GM23248 (cell line): ENCODE results near the gene C1QTNF9. TPM values are rescaled to one million over a fixed set of nuclear protein-coding genes. Genes with fewer than 3 reads are reported as not detected.
"Not testable (repeated sequence)": the region's sequence is repeated elsewhere in the genome, so short reads cannot be mapped to it uniquely, and the experiment has no call there.

Experiments used
- DNase-seq: peaks from one replicate; pipeline ENCODE4 v3.0.0-alpha.2; 2015
- H2AFZ ChIP-seq: fragments of 200-600 bp; sonication (generic); 2 replicates; pipeline ENCODE4 v1.6.1; 2016; ENCODE audit warnings: antibody characterized with exemption
- H3F3A ChIP-seq: fragments of 200-600 bp; sonication (generic); 2 replicates; pipeline ENCODE4 v1.6.1; 2016; ENCODE audit warnings: mild to moderate bottlenecking, antibody characterized with exemption, mixed run types; ENCODE audit not compliant: insufficient read depth
- H3K27ac ChIP-seq: fragments of 200-600 bp; sonication (generic); 2 replicates; pipeline ENCODE4 v1.5.1; 2016; ENCODE audit warnings: mild to moderate bottlenecking
- H3K27me3 ChIP-seq: fragments of 200-600 bp; sonication (generic); replicated peaks from 2 replicates; pipeline ENCODE4 v1.6.1; 2016; ENCODE audit warnings: mild to moderate bottlenecking; ENCODE audit not compliant: insufficient read depth
- H3K36me3 ChIP-seq: fragments of 200-600 bp; sonication (generic); 2 replicates; pipeline ENCODE4 v1.6.1; 2016; ENCODE audit warnings: low read depth, mild to moderate bottlenecking
- H3K4me1 ChIP-seq: fragments of 200-600 bp; sonication (generic); 2 replicates; pipeline ENCODE4 v1.6.1; 2016; ENCODE audit warnings: mild to moderate bottlenecking; ENCODE audit not compliant: insufficient read depth
- H3K4me2 ChIP-seq: fragments of 200-600 bp; sonication (generic); one replicate; pipeline ENCODE4 v1.6.1; 2016; ENCODE audit warnings: mild to moderate bottlenecking; ENCODE audit not compliant: unreplicated experiment
- H3K4me3 ChIP-seq: fragments of 200-600 bp; sonication (generic); 2 replicates; pipeline ENCODE4 v1.5.1; 2016; ENCODE audit warnings: mild to moderate bottlenecking
- H3K79me2 ChIP-seq: fragments of 200-600 bp; sonication (generic); 2 replicates; pipeline ENCODE4 v1.6.1; 2016; ENCODE audit warnings: mild to moderate bottlenecking; ENCODE audit not compliant: insufficient read depth
- H3K9ac ChIP-seq: fragments of 200-600 bp; sonication (generic); 2 replicates; pipeline ENCODE4 v1.6.1; 2016; ENCODE audit warnings: mild to moderate bottlenecking
- H3K9me2 ChIP-seq: fragments of 200-600 bp; sonication (generic); 2 replicates; pipeline ENCODE4 v1.6.1; 2016; ENCODE audit warnings: mixed run types, mild to moderate bottlenecking, moderate library complexity; ENCODE audit not compliant: insufficient read depth
- H3K9me3 ChIP-seq: fragments of 200-600 bp; sonication (generic); one replicate; pipeline ENCODE4 v1.6.1; 2017; ENCODE audit warnings: low read depth
- H4K20me1 ChIP-seq: fragments of 200-600 bp; sonication (generic); 2 replicates; pipeline ENCODE4 v1.6.0; 2016; ENCODE audit not compliant: insufficient read depth
- EZH2 ChIP-seq: fragments of 200-600 bp; sonication (generic); IDR thresholded peaks from 2 replicates; pipeline ENCODE4 v1.6.1; 2018; ENCODE audit warnings: antibody characterized with exemption, mild to moderate bottlenecking; ENCODE audit not compliant: insufficient read depth, poor library complexity, severe bottlenecking
- EZH2phosphoT487 ChIP-seq: fragments of 200-600 bp; sonication (generic); IDR thresholded peaks from 2 replicates; pipeline ENCODE4 v1.6.1; 2018; ENCODE audit warnings: antibody characterized with exemption, moderate library complexity, mild to moderate bottlenecking, low read depth; ENCODE audit not compliant: insufficient read depth
- WGBS, 2 experiments: methylation state at CpG; one replicate each; pipeline ENCODE4 v1.1.6; 2015 to 2017; ENCODE audit warnings: low lambda C conversion rate in 2 of 2, low coverage in 1 of 2; ENCODE audit errors: missing lambda C conversion rate in 2 of 2; 5-methylcytosine and 5-hydroxymethylcytosine counted together
- in situ Hi-C: fragments of 300-500 bp; cut with MboI; formaldehyde crosslinking; loops from 2 replicates; pipeline ENCODE4 v1.15.0; 2020
- polyA plus RNA-seq: library from polyadenylated mRNA; unstranded; fragments of >200 nt; fragmentation: Nextera tagmentation; extraction: Ambion mirVana; gene quantifications from 2 replicates; pipeline ENCODE4 v1.2.1, GENCODE V29; 2016
- total RNA-seq: library from RNA; depleted of rRNA; stranded (reverse); fragments of >200 nt; shearing (Covaris generic); gene quantifications from 2 replicates; pipeline ENCODE4 v1.2.3, GENCODE V29; 2014; rRNA removed

C1QTNF9 gene, protein sequence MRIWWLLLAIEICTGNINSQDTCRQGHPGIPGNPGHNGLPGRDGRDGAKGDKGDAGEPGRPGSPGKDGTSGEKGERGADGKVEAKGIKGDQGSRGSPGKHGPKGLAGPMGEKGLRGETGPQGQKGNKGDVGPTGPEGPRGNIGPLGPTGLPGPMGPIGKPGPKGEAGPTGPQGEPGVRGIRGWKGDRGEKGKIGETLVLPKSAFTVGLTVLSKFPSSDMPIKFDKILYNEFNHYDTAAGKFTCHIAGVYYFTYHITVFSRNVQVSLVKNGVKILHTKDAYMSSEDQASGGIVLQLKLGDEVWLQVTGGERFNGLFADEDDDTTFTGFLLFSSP
- total RNA-seq (not detected in 2 replicates), polyA plus RNA-seq (0.10 TPM in 2 replicates)

DNA sequence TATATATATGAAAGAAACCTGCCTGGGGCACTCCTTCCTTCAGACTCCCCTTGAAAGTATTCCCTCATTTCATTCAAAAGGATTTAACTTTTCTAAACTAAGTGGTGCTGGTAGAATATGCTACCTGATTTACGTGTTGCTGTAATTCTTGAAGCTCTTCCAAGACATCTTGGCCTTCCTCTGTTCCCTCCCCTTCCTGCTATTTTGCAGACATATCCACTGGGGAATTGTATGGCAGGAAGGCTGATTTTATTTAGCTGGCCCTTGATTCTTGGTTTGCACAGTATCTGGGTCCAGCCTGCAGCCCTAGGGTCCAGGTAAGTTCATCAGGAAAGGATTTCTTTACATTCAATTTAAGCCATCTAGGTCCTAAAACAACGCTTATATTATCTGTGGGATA, at the start of gene C1QTNF9:
TSS of gene C1QTNF9 (plus strand) at position 281 of the 400 bp plus-strand sequence. CDS start 6,424 bp downstream, outside the sequence.
- H3F3A ChIP-seq, H3K79me2 ChIP-seq, H3K27ac ChIP-seq, H3K4me1 ChIP-seq, H3K27me3 ChIP-seq, H3K9ac ChIP-seq, H2AFZ ChIP-seq, in situ Hi-C loops, H3K4me2 ChIP-seq, H3K36me3 ChIP-seq, H3K9me3 ChIP-seq, H3K9me2 ChIP-seq, H4K20me1 ChIP-seq, DNase-seq, H3K4me3 ChIP-seq: not testable (repeated sequence)
- 77 to 86% methylated on average over 2 of the region's 2 CpGs for WGBS, 2 experiments

GRCh38 chr13:24261566-24261965, 47.8 kb upstream of the C1QTNF9 start:
- Histone ChIP-seq H3K4me2 (no peak overlapping the region), H4K20me1 (no peaks in the 10 kb centered on the region), H3K9ac (no peak overlapping the region), H3K4me3 (no peak overlapping the region), H3K79me2 (no peaks in the 10 kb centered on the region), H3K27ac (no peak overlapping the region), H2AFZ (no peak overlapping the region), H3K9me3 (no peaks in the 10 kb centered on the region), H3K9me2 (no peaks in the 10 kb centered on the region), H3K4me1 (no peaks in the 10 kb centered on the region), H3F3A (peaks cover 10% of the 10 kb centered on the region), H3K27me3 (no peaks in the 10 kb centered on the region), H3K36me3 (no peaks in the 10 kb centered on the region)
- no peak for TF ChIP-seq EZH2
- TF ChIP-seq EZH2phosphoT487: no peak
- in situ Hi-C loops: no loop called here
- no peak for DNase-seq
- 98 to 99% methylated on average over 3 of the region's 3 CpGs for WGBS, 2 experiments

DNA sequence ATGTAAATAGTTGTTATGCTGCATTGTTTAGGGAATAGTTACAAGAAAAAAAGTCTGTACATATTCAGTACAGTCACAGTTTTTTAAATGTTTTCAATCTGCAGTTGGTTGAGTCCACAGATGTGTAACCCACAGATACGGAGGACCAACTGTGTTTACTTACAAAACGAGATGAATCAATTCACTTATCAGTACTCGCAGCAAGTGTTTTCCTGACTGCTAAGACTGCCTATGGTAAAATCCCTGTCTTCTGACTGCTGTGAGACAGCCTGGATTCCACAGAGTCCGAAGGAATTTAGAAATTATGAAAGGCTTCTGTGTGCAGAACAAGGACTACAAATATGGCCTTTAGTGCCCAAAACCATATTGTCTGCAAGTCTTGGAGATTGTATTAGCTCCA, 45.7 kb upstream of the C1QTNF9 start:
- peak; percentile 26 for DNase-seq

DNA sequence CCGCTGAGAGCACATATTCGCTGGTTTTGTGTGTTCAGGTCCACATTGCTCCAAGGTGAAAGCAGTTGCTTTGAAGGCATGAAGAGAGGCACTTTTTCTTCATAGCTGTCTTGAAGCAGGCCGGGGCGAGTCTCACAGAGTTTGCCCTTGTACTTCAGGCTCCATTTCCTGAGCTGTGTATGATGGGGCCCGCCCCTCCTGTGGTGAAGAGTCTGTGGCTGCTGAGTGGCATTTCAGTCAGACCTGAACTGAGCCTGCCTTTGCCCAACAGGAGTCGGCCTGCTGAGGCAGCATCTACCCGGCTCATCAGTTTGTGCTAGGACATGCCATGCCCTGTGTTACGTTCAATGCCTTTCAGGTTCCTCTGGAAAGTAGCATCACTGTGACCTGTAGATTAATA, 44.4 kb upstream of the C1QTNF9 start:
- Histone ChIP-seq H3F3A (peaks cover 10% of the 10 kb centered on the region), H3K9ac (no peak overlapping the region), H3K4me2 (no peak overlapping the region), H3K79me2 (no peaks in the 10 kb centered on the region), H2AFZ (no peak overlapping the region), H3K4me3 (no peak overlapping the region), H4K20me1 (no peaks in the 10 kb centered on the region), H3K9me2 (no peaks in the 10 kb centered on the region), H3K27me3 (no peaks in the 10 kb centered on the region), H3K36me3 (no peaks in the 10 kb centered on the region), H3K27ac (no peak overlapping the region), H3K4me1 (peaks cover 4% of the 10 kb centered on the region), H3K9me3 (no peaks in the 10 kb centered on the region)
- TF ChIP-seq EZH2phosphoT487 (no peak), EZH2 (no peak)
- in situ Hi-C loops: no loop called here
- WGBS, 2 experiments: 89 to 92% methylated on average over 8 of the region's 8 CpGs
- no peak for DNase-seq

More for the DNA sequence above, 45.7 kb upstream of the C1QTNF9 start:
- TF ChIP-seq EZH2phosphoT487: no peak
- TF ChIP-seq EZH2: no peak
- Histone ChIP-seq H3K9ac (no peak overlapping the region), H3K9me2 (no peaks in the 10 kb centered on the region), H3K27me3 (no peaks in the 10 kb centered on the region), H2AFZ (0 out of 2 replicates have a peak overlapping the region, but pooled peaks have one; percentile 12), H3K36me3 (no peaks in the 10 kb centered on the region), H4K20me1 (no peaks in the 10 kb centered on the region), H3K4me2 (peak overlapping the region; percentile 31), H3K27ac (no peak overlapping the region), H3K9me3 (no peaks in the 10 kb centered on the region), H3K4me3 (no peak overlapping the region), H3F3A (peaks cover 10% of the 10 kb centered on the region), H3K79me2 (no peaks in the 10 kb centered on the region), H3K4me1 (peaks cover 4% of the 10 kb centered on the region; the same call in 1 of the 2 replicates)
- 52 to 57% methylated on average over 4 of the region's 4 CpGs for WGBS, 2 experiments
- in situ Hi-C loops: no loop called here

DNA sequence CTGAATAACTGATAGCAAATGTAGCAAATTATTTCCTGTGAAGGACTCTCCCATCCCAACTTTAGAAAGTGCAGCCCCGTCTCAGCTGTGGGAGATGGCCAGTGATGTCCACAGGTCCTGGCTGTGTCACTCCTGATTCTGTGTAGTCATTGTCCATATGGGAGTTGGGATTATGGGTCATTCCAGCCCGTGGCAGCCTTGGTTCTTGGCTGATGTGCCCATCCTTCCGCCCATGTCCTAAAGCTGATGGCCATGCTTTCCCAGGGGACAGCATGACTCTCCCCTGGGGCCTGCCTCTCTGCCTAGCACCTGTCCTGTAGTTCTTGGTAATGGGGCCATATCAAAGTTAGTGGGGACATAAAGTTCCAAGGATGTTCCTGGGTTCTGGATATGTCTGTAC, 43.9 kb upstream of the C1QTNF9 start:
- WGBS, 2 experiments: 94 to 100% methylated on average over 3 of the region's 3 CpGs

More for the DNA sequence above, 43.9 kb upstream of the C1QTNF9 start:
- Histone ChIP-seq H3K4me1 (peaks cover 9% of the 10 kb centered on the region), H3K27ac (no peak overlapping the region), H3K4me3 (no peak overlapping the region), H3K9ac (no peak overlapping the region), H3K9me2 (no peaks in the 10 kb centered on the region), H3K9me3 (no peaks in the 10 kb centered on the region), H3F3A (peaks cover 10% of the 10 kb centered on the region), H2AFZ (no peak overlapping the region), H4K20me1 (no peaks in the 10 kb centered on the region), H3K36me3 (no peaks in the 10 kb centered on the region), H3K27me3 (no peaks in the 10 kb centered on the region), H3K79me2 (no peaks in the 10 kb centered on the region), H3K4me2 (no peak overlapping the region)
- no peak for TF ChIP-seq EZH2
- DNase-seq: no peak
- in situ Hi-C loops: no loop called here
